OCI-LY3 (cell line): ENCODE measurements around the gene C17orf50.

Source experiments
- CTCF ChIP-seq: fragments of 200-600, 300-600 bp; sonication (generic); IDR thresholded peaks from 2 replicates; pipeline ENCODE4 v1.5.1; 2014; ENCODE audit warnings: antibody characterized with exemption, low read length, low read depth
- EZH2phosphoT487 ChIP-seq: fragments of 200-600 bp; shearing (Covaris generic); IDR thresholded peaks from 2 replicates; pipeline ENCODE4 v1.6.1; 2018; ENCODE audit warnings: antibody characterized with exemption, mixed run types, low read depth

GRCh38 chr17:35797918-35798317 lies 37.2 kb downstream of the C17orf50 start:
- no peak for TF ChIP-seq CTCF
- TF ChIP-seq EZH2phosphoT487: no peak
